WTC11 (cell line): Measurements from ENCODE around the gene ZEB1. TPM values are rescaled to one million over a fixed set of nuclear protein-coding genes. Genes with fewer than 3 reads are reported as not detected.

ENCODE experiments used
- ATAC-seq: fragments of 200-7000 bp; cut with Tn5 transposase; 2 replicates; pipeline ENCODE4 v1.10.0; 2021; ENCODE audit warnings: mild to moderate bottlenecking, moderate library complexity
- CTCF ChIA-PET: fragments of 300-600 bp; sonication (Branson Sonifier 250); formaldehyde crosslinking; loops from one replicate; lab custom pipeline; 2021; ENCODE audit warnings: antibody characterized with exemption; lab: Charles Lee
- POLR2A ChIA-PET: fragments of 350-600 bp; sonication (Branson Sonifier 250); formaldehyde crosslinking; loops from one replicate; lab custom pipeline; 2021; ENCODE audit warnings: antibody characterized with exemption; lab: Charles Lee
- DNase-seq: peaks from one replicate; pipeline ENCODE4 v3.0.0; 2021; ENCODE audit warnings: low spot score
- H3K27ac Mint-ChIP-seq: 2 replicates; pipeline ENCODE4 v1.8.0; 2021; ENCODE audit warnings: mixed read lengths
- H3K27me3 Mint-ChIP-seq: 2 replicates; pipeline ENCODE4 v1.8.0; 2021; ENCODE audit warnings: low read depth, mild to moderate bottlenecking, moderate library complexity, mixed read lengths
- H3K36me3 Mint-ChIP-seq: 2 replicates; pipeline ENCODE4 v1.8.0; 2021; ENCODE audit warnings: mixed read lengths
- H3K4me1 Mint-ChIP-seq: 2 replicates; pipeline ENCODE4 v1.8.0; 2022; ENCODE audit warnings: mixed read lengths
- H3K4me3 Mint-ChIP-seq: 2 replicates; pipeline ENCODE4 v1.8.0; 2021; ENCODE audit warnings: mild to moderate bottlenecking, moderate library complexity, mixed read lengths
- H3K9me3 Mint-ChIP-seq: 2 replicates; pipeline ENCODE4 v1.8.0; 2021; ENCODE audit warnings: mixed read lengths
- CBFB ChIP-seq: sonication (generic); formaldehyde crosslinking; IDR thresholded peaks from 2 replicates; pipeline ENCODE4 v1.8.1; 2022; ENCODE audit warnings: mild to moderate bottlenecking, low read depth, missing genetic modification reagents
- EMX1 ChIP-seq: fragments of 250-450 bp; sonication (Bioruptor Pico); IDR thresholded peaks from 2 replicates; pipeline ENCODE4 v1.8.0; 2021; ENCODE audit warnings: mild to moderate bottlenecking
- FOXP1 ChIP-seq: sonication (generic); formaldehyde crosslinking; IDR thresholded peaks from 2 replicates; pipeline ENCODE4 v1.8.0; 2022; ENCODE audit warnings: missing genetic modification reagents, mild to moderate bottlenecking, moderate library complexity, borderline replicate concordance
- GRHL2 ChIP-seq: fragments of 250-450 bp; sonication (Bioruptor Pico); IDR thresholded peaks from 2 replicates; pipeline ENCODE4 v1.8.0; 2022; ENCODE audit warnings: mild to moderate bottlenecking, moderate library complexity; ENCODE audit not compliant: insufficient replicate concordance, severe bottlenecking
- GTF2I ChIP-seq: fragments of 250-450 bp; sonication (Bioruptor Pico); conservative IDR thresholded peaks from 2 replicates; pipeline ENCODE4 v1.4.0; 2021; ENCODE audit warnings: mild to moderate bottlenecking
- PRRX2 ChIP-seq: fragments of 250-450 bp; sonication (Bioruptor Pico); IDR thresholded peaks from 2 replicates; pipeline ENCODE4 v1.8.0; 2021; ENCODE audit warnings: mild to moderate bottlenecking
- TCF7 ChIP-seq: sonication (generic); formaldehyde crosslinking; IDR thresholded peaks from 2 replicates; pipeline ENCODE4 v1.8.0; 2022; ENCODE audit warnings: mild to moderate bottlenecking, low read depth, missing genetic modification reagents, moderate library complexity
- TEAD4 ChIP-seq: sonication (generic); formaldehyde crosslinking; IDR thresholded peaks from 2 replicates; pipeline ENCODE4 v1.8.0; 2022; ENCODE audit warnings: mild to moderate bottlenecking, missing genetic modification reagents
- ZNF263 ChIP-seq: sonication (generic); formaldehyde crosslinking; IDR thresholded peaks from 2 replicates; pipeline ENCODE4 v1.8.1; 2022; ENCODE audit warnings: low read depth, mild to moderate bottlenecking, moderate library complexity, missing genetic modification reagents
- ZNF416 ChIP-seq: fragments of 250-450 bp; sonication (Bioruptor Pico); IDR thresholded peaks from 2 replicates; pipeline ENCODE4 v1.9.0; 2021; ENCODE audit warnings: mild to moderate bottlenecking, inconsistent platforms
- total RNA-seq: library from RNA; stranded (reverse); gene quantifications from 3 replicates; pipeline ENCODE4 v1.2.3, GENCODE V29; 2021
- TF ChIP-seq, protein P1 (sequence below): sonication (generic); formaldehyde crosslinking; IDR thresholded peaks from 2 replicates; pipeline ENCODE4 v1.8.0; 2022; ENCODE audit warnings: missing genetic modification reagents
- TF ChIP-seq, protein P2 (sequence below): sonication (generic); formaldehyde crosslinking; IDR thresholded peaks from 2 replicates; pipeline ENCODE4 v1.8.1; 2023; ENCODE audit warnings: mild to moderate bottlenecking, missing genetic modification reagents, borderline replicate concordance
- TF ChIP-seq, protein P3 (sequence below): sonication (generic); formaldehyde crosslinking; IDR thresholded peaks from 2 replicates; pipeline ENCODE4 v1.8.1; 2023; ENCODE audit warnings: mild to moderate bottlenecking, missing genetic modification reagents
- TF ChIP-seq, protein P4 (sequence below): sonication (generic); formaldehyde crosslinking; IDR thresholded peaks from 2 replicates; pipeline ENCODE4 v1.8.0; 2022; ENCODE audit warnings: mild to moderate bottlenecking, missing genetic modification reagents
- TF ChIP-seq, protein P5 (sequence below): fragments of 250-450 bp; sonication (Bioruptor Pico); IDR thresholded peaks from 2 replicates; pipeline ENCODE4 v1.9.0; 2021; ENCODE audit warnings: mild to moderate bottlenecking

Gene ZEB1
- total RNA-seq, 1 experiment from 2014 or later = 0.39 TPM

DNA sequence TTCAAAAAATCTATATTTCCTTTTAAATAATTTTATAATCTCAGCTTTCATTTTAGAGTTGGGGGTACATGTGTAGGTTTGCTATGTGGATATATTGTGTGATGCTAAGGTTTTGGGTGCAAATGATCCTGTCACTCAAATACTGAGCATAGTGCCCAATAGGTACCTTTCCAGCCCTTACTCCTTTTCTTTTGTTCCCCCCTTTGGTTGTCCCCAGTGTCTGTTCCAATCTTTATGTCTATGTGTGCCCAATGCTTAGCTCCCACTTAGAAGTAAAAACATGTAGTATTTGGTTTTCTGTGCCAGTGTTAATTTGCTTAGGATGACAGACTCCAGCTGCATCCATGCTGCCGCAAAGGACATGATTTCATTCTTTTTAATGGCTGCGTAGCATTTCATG lies 103.6 kb downstream of the ZEB1 start:
- no peaks in the 10 kb centered on the region for H3K27me3 Mint-ChIP-seq
- no peak overlapping the region for H3K27ac Mint-ChIP-seq
- H3K9me3 Mint-ChIP-seq = no peaks in the 10 kb centered on the region

DNA sequence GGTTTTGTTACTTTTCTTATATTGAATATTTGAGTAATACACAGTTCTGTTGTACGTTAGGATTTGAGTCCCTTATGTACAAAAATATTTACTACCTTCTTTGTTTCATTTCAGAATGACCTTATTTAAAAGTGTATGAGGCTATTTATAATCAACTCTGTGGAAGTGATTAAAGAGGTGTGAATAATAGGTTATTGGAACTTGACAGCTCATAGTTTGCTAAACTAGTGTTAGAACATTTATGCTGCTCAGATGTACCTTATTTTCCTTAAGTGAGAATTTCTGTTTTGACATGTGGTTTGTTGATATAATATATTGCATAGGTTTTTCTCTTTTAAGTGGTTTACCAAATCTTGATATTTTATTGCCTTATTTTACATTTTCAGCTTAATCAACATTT lies 105.5 kb downstream of the ZEB1 start:
- POLR2A ChIA-PET = no interaction called here
- Mint-ChIP-seq H3K4me3 (no peak overlapping the region), H3K9me3 (peaks cover 16% of the 10 kb centered on the region), H3K27me3 (no peaks in the 10 kb centered on the region), H3K27ac (no peak overlapping the region), H3K36me3 (peaks cover 5% of the 10 kb centered on the region), H3K4me1 (peaks cover 4% of the 10 kb centered on the region; the same call in 1 of the 2 replicates)
- DNase-seq (no peak), ATAC-seq (no peak)
- CTCF ChIA-PET = interaction anchor here (0.7 kb wide), 1 partner anchor 276 kb away, joined by 4 read pairs; no protein-coding TSS in a partner anchor
- TF ChIP-seq TCF7 (CRISPR knock-in tag) (no peak), TEAD4 (CRISPR knock-in tag) (no peak), ZNF416 (CRISPR knock-in tag) (no peak)
- TF ChIP-seq, protein P1, sequence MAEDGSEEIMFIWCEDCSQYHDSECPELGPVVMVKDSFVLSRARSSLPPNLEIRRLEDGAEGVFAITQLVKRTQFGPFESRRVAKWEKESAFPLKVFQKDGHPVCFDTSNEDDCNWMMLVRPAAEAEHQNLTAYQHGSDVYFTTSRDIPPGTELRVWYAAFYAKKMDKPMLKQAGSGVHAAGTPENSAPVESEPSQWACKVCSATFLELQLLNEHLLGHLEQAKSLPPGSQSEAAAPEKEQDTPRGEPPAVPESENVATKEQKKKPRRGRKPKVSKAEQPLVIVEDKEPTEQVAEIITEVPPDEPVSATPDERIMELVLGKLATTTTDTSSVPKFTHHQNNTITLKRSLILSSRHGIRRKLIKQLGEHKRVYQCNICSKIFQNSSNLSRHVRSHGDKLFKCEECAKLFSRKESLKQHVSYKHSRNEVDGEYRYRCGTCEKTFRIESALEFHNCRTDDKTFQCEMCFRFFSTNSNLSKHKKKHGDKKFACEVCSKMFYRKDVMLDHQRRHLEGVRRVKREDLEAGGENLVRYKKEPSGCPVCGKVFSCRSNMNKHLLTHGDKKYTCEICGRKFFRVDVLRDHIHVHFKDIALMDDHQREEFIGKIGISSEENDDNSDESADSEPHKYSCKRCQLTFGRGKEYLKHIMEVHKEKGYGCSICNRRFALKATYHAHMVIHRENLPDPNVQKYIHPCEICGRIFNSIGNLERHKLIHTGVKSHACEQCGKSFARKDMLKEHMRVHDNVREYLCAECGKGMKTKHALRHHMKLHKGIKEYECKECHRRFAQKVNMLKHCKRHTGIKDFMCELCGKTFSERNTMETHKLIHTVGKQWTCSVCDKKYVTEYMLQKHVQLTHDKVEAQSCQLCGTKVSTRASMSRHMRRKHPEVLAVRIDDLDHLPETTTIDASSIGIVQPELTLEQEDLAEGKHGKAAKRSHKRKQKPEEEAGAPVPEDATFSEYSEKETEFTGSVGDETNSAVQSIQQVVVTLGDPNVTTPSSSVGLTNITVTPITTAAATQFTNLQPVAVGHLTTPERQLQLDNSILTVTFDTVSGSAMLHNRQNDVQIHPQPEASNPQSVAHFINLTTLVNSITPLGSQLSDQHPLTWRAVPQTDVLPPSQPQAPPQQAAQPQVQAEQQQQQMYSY (CRISPR knock-in tag) = no peak
- TF ChIP-seq, protein P2, sequence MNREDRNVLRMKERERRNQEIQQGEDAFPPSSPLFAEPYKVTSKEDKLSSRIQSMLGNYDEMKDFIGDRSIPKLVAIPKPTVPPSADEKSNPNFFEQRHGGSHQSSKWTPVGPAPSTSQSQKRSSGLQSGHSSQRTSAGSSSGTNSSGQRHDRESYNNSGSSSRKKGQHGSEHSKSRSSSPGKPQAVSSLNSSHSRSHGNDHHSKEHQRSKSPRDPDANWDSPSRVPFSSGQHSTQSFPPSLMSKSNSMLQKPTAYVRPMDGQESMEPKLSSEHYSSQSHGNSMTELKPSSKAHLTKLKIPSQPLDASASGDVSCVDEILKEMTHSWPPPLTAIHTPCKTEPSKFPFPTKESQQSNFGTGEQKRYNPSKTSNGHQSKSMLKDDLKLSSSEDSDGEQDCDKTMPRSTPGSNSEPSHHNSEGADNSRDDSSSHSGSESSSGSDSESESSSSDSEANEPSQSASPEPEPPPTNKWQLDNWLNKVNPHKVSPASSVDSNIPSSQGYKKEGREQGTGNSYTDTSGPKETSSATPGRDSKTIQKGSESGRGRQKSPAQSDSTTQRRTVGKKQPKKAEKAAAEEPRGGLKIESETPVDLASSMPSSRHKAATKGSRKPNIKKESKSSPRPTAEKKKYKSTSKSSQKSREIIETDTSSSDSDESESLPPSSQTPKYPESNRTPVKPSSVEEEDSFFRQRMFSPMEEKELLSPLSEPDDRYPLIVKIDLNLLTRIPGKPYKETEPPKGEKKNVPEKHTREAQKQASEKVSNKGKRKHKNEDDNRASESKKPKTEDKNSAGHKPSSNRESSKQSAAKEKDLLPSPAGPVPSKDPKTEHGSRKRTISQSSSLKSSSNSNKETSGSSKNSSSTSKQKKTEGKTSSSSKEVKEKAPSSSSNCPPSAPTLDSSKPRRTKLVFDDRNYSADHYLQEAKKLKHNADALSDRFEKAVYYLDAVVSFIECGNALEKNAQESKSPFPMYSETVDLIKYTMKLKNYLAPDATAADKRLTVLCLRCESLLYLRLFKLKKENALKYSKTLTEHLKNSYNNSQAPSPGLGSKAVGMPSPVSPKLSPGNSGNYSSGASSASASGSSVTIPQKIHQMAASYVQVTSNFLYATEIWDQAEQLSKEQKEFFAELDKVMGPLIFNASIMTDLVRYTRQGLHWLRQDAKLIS (CRISPR knock-in tag) = no peak

More for the DNA sequence above, 103.6 kb downstream of the ZEB1 start:
- Mint-ChIP-seq H3K36me3 (no peaks in the 10 kb centered on the region), H3K4me1 (peaks cover 4% of the 10 kb centered on the region; the same call in 1 of the 2 replicates), H3K4me3 (no peak overlapping the region)
- DNase-seq (no peak), ATAC-seq (no peak)
- TF ChIP-seq, protein P3, sequence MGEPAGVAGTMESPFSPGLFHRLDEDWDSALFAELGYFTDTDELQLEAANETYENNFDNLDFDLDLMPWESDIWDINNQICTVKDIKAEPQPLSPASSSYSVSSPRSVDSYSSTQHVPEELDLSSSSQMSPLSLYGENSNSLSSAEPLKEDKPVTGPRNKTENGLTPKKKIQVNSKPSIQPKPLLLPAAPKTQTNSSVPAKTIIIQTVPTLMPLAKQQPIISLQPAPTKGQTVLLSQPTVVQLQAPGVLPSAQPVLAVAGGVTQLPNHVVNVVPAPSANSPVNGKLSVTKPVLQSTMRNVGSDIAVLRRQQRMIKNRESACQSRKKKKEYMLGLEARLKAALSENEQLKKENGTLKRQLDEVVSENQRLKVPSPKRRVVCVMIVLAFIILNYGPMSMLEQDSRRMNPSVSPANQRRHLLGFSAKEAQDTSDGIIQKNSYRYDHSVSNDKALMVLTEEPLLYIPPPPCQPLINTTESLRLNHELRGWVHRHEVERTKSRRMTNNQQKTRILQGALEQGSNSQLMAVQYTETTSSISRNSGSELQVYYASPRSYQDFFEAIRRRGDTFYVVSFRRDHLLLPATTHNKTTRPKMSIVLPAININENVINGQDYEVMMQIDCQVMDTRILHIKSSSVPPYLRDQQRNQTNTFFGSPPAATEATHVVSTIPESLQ = no peak
- TF ChIP-seq ZNF263 (CRISPR knock-in tag) = no peak
- TF ChIP-seq TCF7 (CRISPR knock-in tag) = no peak
- TF ChIP-seq GRHL2 = no peak
- TF ChIP-seq CBFB (CRISPR knock-in tag) = no peak
- no peak for TF ChIP-seq PRRX2
- no peak for TF ChIP-seq EMX1 (CRISPR knock-in tag)
- TF ChIP-seq GTF2I (CRISPR knock-in tag) = no peak
- TF ChIP-seq, protein P4, sequence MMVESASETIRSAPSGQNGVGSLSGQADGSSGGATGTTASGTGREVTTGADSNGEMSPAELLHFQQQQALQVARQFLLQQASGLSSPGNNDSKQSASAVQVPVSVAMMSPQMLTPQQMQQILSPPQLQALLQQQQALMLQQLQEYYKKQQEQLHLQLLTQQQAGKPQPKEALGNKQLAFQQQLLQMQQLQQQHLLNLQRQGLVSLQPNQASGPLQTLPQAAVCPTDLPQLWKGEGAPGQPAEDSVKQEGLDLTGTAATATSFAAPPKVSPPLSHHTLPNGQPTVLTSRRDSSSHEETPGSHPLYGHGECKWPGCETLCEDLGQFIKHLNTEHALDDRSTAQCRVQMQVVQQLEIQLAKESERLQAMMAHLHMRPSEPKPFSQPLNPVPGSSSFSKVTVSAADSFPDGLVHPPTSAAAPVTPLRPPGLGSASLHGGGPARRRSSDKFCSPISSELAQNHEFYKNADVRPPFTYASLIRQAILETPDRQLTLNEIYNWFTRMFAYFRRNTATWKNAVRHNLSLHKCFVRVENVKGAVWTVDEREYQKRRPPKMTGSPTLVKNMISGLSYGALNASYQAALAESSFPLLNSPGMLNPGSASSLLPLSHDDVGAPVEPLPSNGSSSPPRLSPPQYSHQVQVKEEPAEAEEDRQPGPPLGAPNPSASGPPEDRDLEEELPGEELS (CRISPR knock-in tag) = no peak
- TF ChIP-seq, protein P5, sequence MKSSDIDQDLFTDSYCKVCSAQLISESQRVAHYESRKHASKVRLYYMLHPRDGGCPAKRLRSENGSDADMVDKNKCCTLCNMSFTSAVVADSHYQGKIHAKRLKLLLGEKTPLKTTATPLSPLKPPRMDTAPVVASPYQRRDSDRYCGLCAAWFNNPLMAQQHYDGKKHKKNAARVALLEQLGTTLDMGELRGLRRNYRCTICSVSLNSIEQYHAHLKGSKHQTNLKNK (CRISPR knock-in tag) = no peak
- no peak for TF ChIP-seq FOXP1 (CRISPR knock-in tag)
- ChIA-PET CTCF (interaction anchor here (1.2 kb wide), 1 partner anchor 68 kb away, joined by 4 read pairs; no protein-coding TSS in a partner anchor), POLR2A (no interaction called here)
